Ascending aorta (tissue), 2 donors: ENCODE results near the gene ELSPBP1. TPM values are rescaled to one million over a fixed set of nuclear protein-coding genes. Genes with fewer than 3 reads are reported as not detected.
"Not testable (repeated sequence)": the region's sequence is repeated elsewhere in the genome, so short reads cannot be mapped to it uniquely, and the experiment has no call there.

ENCODE experiments used
- DNase-seq, 2 donors: peaks; one replicate each; pipeline ENCODE4 v3.0.0-alpha.2; 2019; ENCODE audit warnings: low spot score in 2 of 2
- H3K27ac ChIP-seq, 2 donors: fragments of 200-600 bp; sonication (generic); one replicate each; pipeline ENCODE4 v1.5.1; 2016 to 2017; ENCODE audit warnings: mild to moderate bottlenecking in 1 of 2
- H3K27me3 ChIP-seq: fragments of 200-600 bp; sonication (generic); one replicate; pipeline ENCODE4 v1.5.1; 2017
- H3K36me3 ChIP-seq, 2 donors: fragments of 200-600 bp; sonication (generic); one replicate each; pipeline ENCODE4 v1.5.1; 2016
- H3K4me1 ChIP-seq, 2 donors: fragments of 200-600 bp; sonication (generic); one replicate each; pipeline ENCODE4 v1.5.1; 2016 to 2017; ENCODE audit warnings: mild to moderate bottlenecking in 1 of 2
- H3K4me3 ChIP-seq, 2 donors: fragments of 200-600 bp; sonication (generic); one replicate each; pipeline ENCODE4 v1.5.1; 2016 to 2017; ENCODE audit warnings: mild to moderate bottlenecking in 1 of 2
- H3K9me3 ChIP-seq, 2 donors: fragments of 200-600 bp; sonication (generic); one replicate each; pipeline ENCODE4 v1.5.1; 2016
- CTCF ChIP-seq, 3 experiments: fragments of 200-600 bp in 2 of 3; fragments of 450-650 bp in 1 of 3; sonication (generic) in 2 of 3; IDR thresholded peaks; one replicate each; pipeline ENCODE4 v1.5.1; 2016 to 2019; ENCODE audit warnings: antibody characterized with exemption in 3 of 3, mild to moderate bottlenecking in 1 of 3, moderate library complexity in 1 of 3
- intact Hi-C: fragments of 100-400 bp; cut with DNase I; formaldehyde crosslinking; loops from one replicate; pipeline ENCODE4 v1.15.1; 2023
- total RNA-seq: library from RNA; depleted of rRNA; stranded (reverse); fragments of >200 nt; gene quantifications from one replicate; pipeline ENCODE4 v1.1.0, GENCODE V29; 2016

The ELSPBP1 gene
- total RNA-seq, 1 donor from 2014 or later, result not detected

- intact Hi-C loops, result no loop called here
- Histone ChIP-seq H3K27me3 (no peaks in the 10 kb centered on the region), H3K36me3 (peaks cover 4 to 20% of the 10 kb centered on the region in 2 donors), H3K27ac (no peak overlapping the region), H3K4me1 (no peaks in the 10 kb centered on the region), H3K9me3 (no peaks in the 10 kb centered on the region), H3K4me3 (no peak overlapping the region)
- no peak for DNase-seq
- TF ChIP-seq CTCF (IDR thresholded peaks at IDR 0.05), result no peak
These were observed 64.9 kb downstream of the ELSPBP1 start for GRCh38 chr19:48059331-48059730.

- TF ChIP-seq CTCF (IDR thresholded peaks at IDR 0.05), result no peak
- no peaks in the 10 kb centered on the region for H3K27me3 ChIP-seq
- no peak for DNase-seq
- intact Hi-C loops, result no loop called here
- H3K4me3 ChIP-seq, result no peak overlapping the region
- no peaks in the 10 kb centered on the region for H3K4me1 ChIP-seq
- H3K9me3 ChIP-seq, result no peaks in the 10 kb centered on the region
- H3K36me3 ChIP-seq, result peaks cover 3 to 18% of the 10 kb centered on the region in 2 donors
- H3K27ac ChIP-seq, result no peak overlapping the region
These were observed 65.9 kb downstream of the ELSPBP1 start for GRCh38 chr19:48060381-48060780.

GRCh38 chr19:48061401-48062344 is 67.2 kb downstream of the ELSPBP1 start:
- intact Hi-C loops, result no loop called here
- no peak overlapping the region for H3K4me3 ChIP-seq
- TF ChIP-seq CTCF (IDR thresholded peaks at IDR 0.05), result no peak
- H3K36me3 ChIP-seq, result peaks cover 4 to 24% of the 10 kb centered on the region in 2 donors
- no peaks in the 10 kb centered on the region for H3K9me3 ChIP-seq
- no peak for DNase-seq
- H3K27ac ChIP-seq, result no peak overlapping the region
- no peaks in the 10 kb centered on the region for H3K4me1 ChIP-seq
- no peaks in the 10 kb centered on the region for H3K27me3 ChIP-seq

- intact Hi-C loops, result no loop called here
- TF ChIP-seq CTCF (IDR thresholded peaks at IDR 0.05), result no peak
- Histone ChIP-seq H3K27ac (no peak overlapping the region), H3K4me3 (no peak overlapping the region), H3K9me3 (no peaks in the 10 kb centered on the region), H3K4me1 (no peaks in the 10 kb centered on the region), H3K36me3 (peaks cover 5 to 34% of the 10 kb centered on the region in 2 donors), H3K27me3 (no peaks in the 10 kb centered on the region)
- no peak for DNase-seq
These were observed 70.1 kb downstream of the ELSPBP1 start for GRCh38 chr19:48064509-48064908.

GRCh38 chr19:48069435-48069834 is 75.0 kb downstream of the ELSPBP1 start:
- no peaks in the 10 kb centered on the region for H3K9me3 ChIP-seq
- no peaks in the 10 kb centered on the region for H3K4me1 ChIP-seq
- H3K27ac ChIP-seq, result no peak overlapping the region
- peaks cover 15 to 40% of the 10 kb centered on the region in 2 donors for H3K36me3 ChIP-seq
- intact Hi-C loops, result no loop called here
- H3K27me3 ChIP-seq, result no peaks in the 10 kb centered on the region
- TF ChIP-seq CTCF (IDR thresholded peaks at IDR 0.05), result no peak
- H3K4me3 ChIP-seq, result no peak overlapping the region
- DNase-seq, result no peak

GRCh38 chr19:48070177-48070769 is 75.8 kb downstream of the ELSPBP1 start:
- H3K4me3 ChIP-seq, result not testable (repeated sequence)
- peaks cover 17 to 39% of the 10 kb centered on the region in 2 donors for H3K36me3 ChIP-seq

More at GRCh38 chr19:48070177-48070769, 75.8 kb downstream of the ELSPBP1 start:
- H3K4me1 ChIP-seq, H3K27me3 ChIP-seq, H3K9me3 ChIP-seq, DNase-seq, intact Hi-C loops, H3K27ac ChIP-seq: not testable (repeated sequence)
